ENCODE data around the gene MEGF6. TPM values are rescaled to one million over a fixed set of nuclear protein-coding genes. Genes with fewer than 3 reads are reported as not detected.

MEGF6 gene
- total RNA-seq, 1 experiment from 2014 or later = 21.3 TPM

DNA sequence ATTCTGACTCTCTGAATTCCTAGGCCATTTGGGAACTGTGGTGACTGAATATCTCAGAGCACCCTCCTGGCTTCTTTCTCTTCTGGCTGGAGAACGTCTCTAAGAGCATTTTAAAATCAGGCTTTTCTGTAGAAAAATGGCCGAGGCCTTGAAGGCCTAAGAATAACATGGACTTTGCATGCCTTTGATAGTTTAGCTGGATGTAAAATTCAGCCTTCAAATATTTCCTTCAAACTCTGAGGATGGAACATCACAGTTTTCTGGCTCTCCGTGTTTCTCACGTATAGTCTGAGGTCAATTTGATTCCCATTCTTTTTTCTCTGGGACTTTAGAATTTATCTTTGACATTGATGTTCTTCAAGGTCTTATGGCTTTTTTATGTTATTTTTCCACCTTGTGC, 122.9 kb downstream of the MEGF6 start:
- Histone ChIP-seq H2BK15ac (ENCODE audit: low read depth, low read length) (no peak overlapping the region), H3K18ac (ENCODE audit: insufficient read length, low read depth, low read length) (no peak overlapping the region), H3K14ac (ENCODE audit: insufficient read depth, low read length) (no peak overlapping the region), H3K9ac (ENCODE audit: extremely low read depth, insufficient read length, low read length) (no peak overlapping the region), H4K8ac (replicated peaks; ENCODE audit: insufficient read length, low read depth, low read length) (no peak overlapping the region), H2BK5ac (ENCODE audit: insufficient read length, low read length) (no peak overlapping the region), H2BK120ac (ENCODE audit: low read depth, low read length, poor library complexity, severe bottlenecking) (no peak overlapping the region), H3K4me1 (ENCODE audit: insufficient read depth, low read length) (no peaks in the 10 kb centered on the region), H3K56ac (ENCODE audit: insufficient read length, low read depth, low read length) (no peak overlapping the region), H3K79me1 (ENCODE audit: insufficient read depth, low read depth, low read length, poor library complexity, severe bottlenecking) (no peaks in the 10 kb centered on the region), H2AFZ (ENCODE audit: low read length) (no peak overlapping the region), H2BK20ac (ENCODE audit: low read depth, low read length, poor library complexity, severe bottlenecking) (no peak overlapping the region), H4K20me1 (ENCODE audit: control insufficient read depth, insufficient read depth, insufficient read length) (no peaks in the 10 kb centered on the region), H2BK12ac (ENCODE audit: insufficient read length, low read depth, low read length) (no peak overlapping the region), H3K27me3 (ENCODE audit: insufficient read depth, low read length) (no peaks in the 10 kb centered on the region), H4K91ac (ENCODE audit: insufficient read length, low read depth, low read length) (no peak overlapping the region), H3K23ac (ENCODE audit: insufficient read length, low read depth, low read length) (no peak overlapping the region), H3K4me2 (ENCODE audit: insufficient read depth, insufficient read length, low read length) (no peak overlapping the region), H3K4ac (ENCODE audit: low read depth, low read length) (no peak overlapping the region), H3K9me3 (ENCODE audit: control insufficient read depth, low read depth, low read length) (no peaks in the 10 kb centered on the region), H2AK5ac (ENCODE audit: insufficient read length, low read length) (no peak overlapping the region), H4K5ac (ENCODE audit: insufficient read length, low read depth, low read length) (no peak overlapping the region), H3K79me2 (ENCODE audit: insufficient read depth, low read length) (no peaks in the 10 kb centered on the region), H3T11ph (ENCODE audit: low read length) (no peak overlapping the region), H3K23me2 (ENCODE audit: insufficient read length, low read depth, low read length, poor library complexity, severe bottlenecking) (no peaks in the 10 kb centered on the region), H3K27ac (ENCODE audit: insufficient read length, low read depth, low read length) (no peak overlapping the region)
- H3K4me3 Mint-ChIP-seq = no peak overlapping the region
- H3K27ac Mint-ChIP-seq = no peak overlapping the region
- DNase-seq = no peak
- H3K36me3 Mint-ChIP-seq (ENCODE audit: insufficient read depth in 1 of 3, low read depth in 3 of 3) = peaks cover 7 to 41% (median 20%) of the 10 kb centered on the region in 3 experiments; a peak in 6 of 7 replicates
- peaks cover 9 to 44% of the 10 kb centered on the region in 2 experiments; a peak in 4 of 5 replicates for H3K9me3 Mint-ChIP-seq
- H3K27me3 Mint-ChIP-seq (ENCODE audit: low read depth) = peaks cover 7% of the 10 kb centered on the region
- TF ChIP-seq CTCF (conservative IDR thresholded peaks at IDR 0.05) = no peak
- no CpG with 5 or more reads among the region's 4 CpGs for WGBS (ENCODE audit: extremely low coverage, insufficient read length, low lambda C conversion rate)
- peaks cover 5 to 6% of the 10 kb centered on the region in 2 experiments; a peak in 3 of 4 replicates for H3K4me1 Mint-ChIP-seq
